Fibroblast of the aortic adventitia (primary cell): ENCODE measurements around the gene RBCK1. TPM values are rescaled to one million over a fixed set of nuclear protein-coding genes. Genes with fewer than 3 reads are reported as not detected.

Source experiments
- DNase-seq: peaks from one replicate; pipeline ENCODE4 v3.0.0-alpha.2; 2010; ENCODE audit warnings: low read depth
- H3K4me3 ChIP-seq: 2 replicates; pipeline ENCODE4 v1.5.1; 2011; ENCODE audit warnings: low read depth, mild to moderate bottlenecking, control low read depth, low read length, moderate library complexity
- CTCF ChIP-seq: IDR thresholded peaks from 2 replicates; pipeline ENCODE4 v1.5.1; 2011; ENCODE audit warnings: mild to moderate bottlenecking, low read length, control low read depth, inconsistent platforms; ENCODE audit not compliant: insufficient read depth
- total RNA-seq: library from RNA; depleted of rRNA; stranded (reverse); fragments of >200 nt; gene quantifications from 2 replicates; pipeline ENCODE4 v1.2.3, GENCODE V29; 2012; ENCODE audit warnings: low replicate concordance

RBCK1 gene
- total RNA-seq, 1 donor: 60.7 TPM

GRCh38 chr20:378961-379336, 29.1 kb upstream of the RBCK1 start:
- no peak for TF ChIP-seq CTCF
- H3K4me3 ChIP-seq: no peak overlapping the region
- DNase-seq: no peak

GRCh38 chr20:380763-381580, 27.1 kb upstream of the RBCK1 start:
- TF ChIP-seq CTCF: peak; percentile 19
- peak overlapping the region; percentile 88 for H3K4me3 ChIP-seq
- DNase-seq: peak; percentile 83

- DNase-seq: peak; percentile 82
- H3K4me3 ChIP-seq: peak overlapping the region; percentile 88
- TF ChIP-seq CTCF: no peak
Measured at GRCh38 chr20:381581-382290, 26.4 kb upstream of the RBCK1 start.

DNA sequence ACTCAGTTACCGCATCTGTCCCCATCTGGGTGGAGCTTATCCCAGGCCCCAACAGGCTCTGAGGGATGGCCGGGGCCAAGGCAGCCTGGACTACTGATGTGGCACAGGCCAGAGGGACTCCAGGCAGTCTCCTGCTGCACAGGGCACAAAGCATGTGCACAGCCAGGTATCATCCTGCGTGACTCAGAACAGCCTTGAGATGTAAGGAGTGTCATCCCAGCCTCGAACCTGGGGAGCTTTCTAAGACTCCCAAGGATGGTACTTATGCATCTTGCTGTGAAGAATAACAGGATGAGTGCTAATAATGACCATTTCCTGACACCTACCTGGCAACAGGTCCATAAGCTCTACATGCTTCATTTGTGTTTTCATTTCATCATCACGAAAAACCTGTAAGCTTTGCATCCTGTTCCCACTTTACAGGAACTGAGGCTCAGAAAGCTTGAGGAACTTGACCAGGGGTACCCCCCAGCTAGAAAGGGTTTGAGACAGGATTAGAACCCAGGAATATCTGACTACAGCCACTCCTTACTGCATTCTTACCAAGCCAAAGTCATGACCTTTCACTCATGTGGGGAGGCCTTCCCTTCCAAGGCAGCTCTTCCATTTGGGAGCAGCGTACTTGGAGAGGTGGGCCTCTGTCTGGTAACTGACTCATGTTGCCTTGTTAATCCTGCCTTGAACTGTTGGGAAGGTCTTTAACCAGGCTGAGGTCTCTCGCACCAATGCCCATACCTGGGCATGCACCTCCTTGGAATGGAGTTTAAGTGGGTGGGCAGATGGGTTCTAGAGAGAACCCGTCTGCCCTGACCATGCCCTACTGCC, 25.6 kb upstream of the RBCK1 start:
- TF ChIP-seq CTCF: no peak
- H3K4me3 ChIP-seq: peak overlapping the region; percentile 88
- no peak for DNase-seq

DNA sequence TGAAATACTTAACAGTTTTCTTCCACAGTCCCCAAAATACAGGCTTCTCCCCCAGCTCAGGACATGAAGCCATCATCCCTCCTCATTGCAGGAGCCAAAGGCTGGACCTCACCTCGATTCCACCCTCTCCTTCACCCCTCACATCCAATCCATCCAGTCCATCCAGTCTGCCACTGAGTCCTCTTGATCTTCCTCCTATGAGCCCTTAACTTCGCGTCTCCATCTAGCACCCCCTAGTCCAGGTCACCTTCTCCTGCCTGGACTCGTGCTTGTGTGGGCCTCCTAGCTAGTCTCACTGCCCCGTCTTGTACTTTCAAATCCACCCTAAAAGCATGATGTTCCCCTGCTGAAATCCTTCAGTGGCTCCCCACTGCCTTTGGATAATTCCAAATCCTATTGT, 24.2 kb upstream of the RBCK1 start:
- no peak for DNase-seq

More for the DNA sequence above, 24.2 kb upstream of the RBCK1 start:
- no peak for TF ChIP-seq CTCF
- H3K4me3 ChIP-seq: peak overlapping the region; percentile 88
